Renal pelvis (tissue), 4 donors: ENCODE measurements around the gene IFT88. TPM values are rescaled to one million over a fixed set of nuclear protein-coding genes. Genes with fewer than 3 reads are reported as not detected.
"Not testable (repeated sequence)": the region's sequence is repeated elsewhere in the genome, so short reads cannot be mapped to it uniquely, and the experiment has no call there.

Source experiments
- DNase-seq: peaks from one replicate; pipeline ENCODE4 v3.0.0-alpha.2; 2013
- polyA plus RNA-seq, 3 donors: library from polyadenylated mRNA; unstranded; fragments of 120-200 nt; gene quantifications; one replicate each; pipeline ENCODE4 v1.2.1, GENCODE V29; 2013; ENCODE audit not compliant: insufficient read length in 3 of 3

IFT88 gene
- polyA plus RNA-seq, 3 donors: 36.4 to 48.8 (median 44.9) TPM

DNA sequence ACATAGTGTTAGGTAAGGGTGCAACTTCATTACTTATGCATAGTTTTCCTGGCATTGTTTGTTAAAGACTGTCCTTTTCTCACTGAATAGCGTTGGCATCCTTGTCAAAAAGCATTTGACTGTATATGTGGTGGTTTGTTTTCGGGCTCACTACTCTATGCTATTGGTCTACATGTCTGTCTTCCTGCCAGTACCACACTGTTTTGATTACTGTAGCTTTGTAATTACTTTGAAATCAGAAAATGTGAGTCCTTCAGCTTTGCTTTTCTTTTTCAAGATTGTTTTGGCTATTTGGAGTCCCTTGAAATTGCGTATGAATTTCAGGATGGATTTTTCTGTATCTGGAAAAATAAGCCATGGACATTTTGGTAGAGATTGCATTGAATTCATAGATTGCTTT, 56.0 kb downstream of the IFT88 start:
- DNase-seq: no peak

- DNase-seq: no peak
Measured at GRCh38 chr13:20624213-20624612, 57.3 kb downstream of the IFT88 start.

DNA sequence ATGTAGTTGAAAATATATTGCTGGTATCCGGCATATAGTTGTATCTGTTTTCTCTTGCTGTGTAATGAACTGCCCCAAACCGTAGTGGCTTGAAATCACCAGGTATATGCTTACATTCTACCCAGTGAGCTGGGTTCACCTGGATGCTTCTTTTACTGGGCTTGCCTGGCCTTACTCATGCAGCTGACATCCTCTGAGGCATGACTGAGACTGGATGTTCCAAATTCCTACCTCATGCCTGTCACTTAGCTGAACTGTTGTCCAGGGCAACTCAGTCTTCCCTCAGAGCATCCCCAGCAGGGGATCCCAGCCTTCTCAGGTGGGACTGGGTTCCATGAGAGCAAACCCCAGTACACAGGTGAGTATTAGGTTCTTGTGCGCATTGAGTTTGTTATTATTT, 66.8 kb downstream of the IFT88 start:
- no peak for DNase-seq

- DNase-seq: no peak
Measured at GRCh38 chr13:20636079-20636478, 69.1 kb downstream of the IFT88 start.

- DNase-seq: no peak
Measured at GRCh38 chr13:20637811-20638210, 70.9 kb downstream of the IFT88 start.

- DNase-seq: no peak
Measured at GRCh38 chr13:20647758-20648157, 80.8 kb downstream of the IFT88 start.

GRCh38 chr13:20652946-20653345, 86.0 kb downstream of the IFT88 start:
- no peak for DNase-seq

DNA sequence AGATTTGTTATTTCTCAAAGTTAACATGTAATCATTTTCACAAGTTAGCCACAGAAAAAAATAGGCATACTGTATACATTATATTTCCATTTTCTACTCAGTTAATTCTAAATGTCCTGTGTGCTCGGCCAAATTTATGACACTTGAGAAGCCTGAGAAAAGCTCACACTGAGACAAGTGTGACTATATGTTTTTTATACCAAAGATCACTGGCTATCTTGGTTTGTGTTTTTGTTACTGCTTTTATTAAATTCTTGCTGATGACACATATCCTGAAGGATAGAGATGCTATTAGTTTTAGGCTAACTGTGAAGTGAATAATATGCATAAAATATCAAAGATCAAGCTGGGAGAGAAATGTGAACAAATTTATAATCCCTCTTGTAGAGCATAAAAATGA, 87.2 kb downstream of the IFT88 start:
- DNase-seq: no peak

DNA sequence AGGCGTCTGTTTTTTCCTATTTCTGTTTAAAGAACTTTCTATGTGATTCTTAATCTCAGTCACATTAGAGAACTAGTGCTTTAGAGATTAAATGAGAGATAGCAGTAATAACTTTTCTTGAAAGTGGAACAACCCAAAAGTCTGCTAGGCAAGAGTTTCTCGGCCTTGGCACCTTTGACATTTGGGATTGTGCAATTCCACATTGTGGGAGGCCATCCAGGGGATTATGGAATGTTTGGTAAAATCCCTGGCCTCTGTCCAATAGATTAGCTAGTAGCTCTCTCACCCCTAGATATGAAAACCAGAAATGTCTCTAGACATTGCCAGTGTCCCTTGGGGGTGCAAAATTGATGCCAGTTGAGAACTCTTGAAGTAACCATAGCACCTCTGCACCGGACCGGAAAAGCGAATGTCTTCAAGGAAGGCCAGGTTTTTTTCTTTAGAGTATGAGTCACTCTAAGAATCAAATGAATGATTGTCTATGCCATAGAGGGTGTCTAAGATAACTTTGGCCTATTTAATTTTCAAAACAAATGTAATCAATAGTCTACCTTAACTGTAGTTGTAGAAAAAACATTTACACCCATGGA, 91.6 kb downstream of the IFT88 start:
- no peak for DNase-seq

DNA sequence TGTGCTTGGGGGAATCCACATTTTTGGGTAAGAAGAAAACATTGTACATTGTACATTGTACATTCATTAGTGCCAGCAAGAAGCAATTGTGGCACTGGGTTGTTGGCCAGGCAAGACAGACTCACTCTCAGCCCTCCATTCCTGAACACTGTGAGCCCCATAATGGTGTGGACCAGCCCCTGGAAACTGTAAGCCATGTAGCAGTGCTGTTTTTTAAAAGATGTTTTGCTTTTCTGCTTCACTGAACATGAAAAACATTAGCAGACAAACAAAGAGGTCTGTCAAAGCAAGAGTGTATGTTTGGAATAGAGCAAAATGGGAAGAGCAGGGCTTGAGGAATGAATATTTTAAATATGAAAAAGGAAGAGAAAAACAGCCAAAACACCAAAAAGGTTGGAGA, 97.4 kb downstream of the IFT88 start:
- no peak for DNase-seq

GRCh38 chr13:20666948-20667347, 100.0 kb downstream of the IFT88 start:
- no peak for DNase-seq

DNA sequence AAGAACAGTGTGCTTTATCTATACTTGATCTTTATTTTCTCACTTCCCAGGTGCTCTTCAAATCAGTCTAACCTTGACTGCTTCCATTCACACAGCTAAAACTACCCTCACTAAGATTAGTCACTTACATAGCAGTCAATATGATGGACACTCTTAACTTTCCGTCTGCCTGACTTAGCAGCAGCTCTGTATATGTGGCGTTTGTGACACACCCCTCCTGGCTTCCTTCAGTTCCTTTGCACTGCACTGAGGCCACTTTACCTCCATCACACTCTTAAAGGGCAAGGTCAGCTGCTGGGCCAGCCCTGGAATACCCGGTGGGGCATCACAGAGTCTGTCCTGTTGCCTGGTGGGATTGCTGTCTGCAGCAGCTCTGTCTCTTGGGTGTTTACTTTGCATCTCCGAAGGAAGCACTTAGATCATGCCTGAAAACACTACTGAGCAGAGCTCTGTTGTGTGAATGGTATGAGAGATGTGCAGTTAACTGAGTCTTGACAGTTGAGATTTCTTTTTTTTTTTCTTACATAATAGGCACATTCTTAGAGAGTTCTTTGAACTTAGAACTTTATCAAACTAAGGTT, 101.0 kb downstream of the IFT88 start:
- no peak for DNase-seq

DNA sequence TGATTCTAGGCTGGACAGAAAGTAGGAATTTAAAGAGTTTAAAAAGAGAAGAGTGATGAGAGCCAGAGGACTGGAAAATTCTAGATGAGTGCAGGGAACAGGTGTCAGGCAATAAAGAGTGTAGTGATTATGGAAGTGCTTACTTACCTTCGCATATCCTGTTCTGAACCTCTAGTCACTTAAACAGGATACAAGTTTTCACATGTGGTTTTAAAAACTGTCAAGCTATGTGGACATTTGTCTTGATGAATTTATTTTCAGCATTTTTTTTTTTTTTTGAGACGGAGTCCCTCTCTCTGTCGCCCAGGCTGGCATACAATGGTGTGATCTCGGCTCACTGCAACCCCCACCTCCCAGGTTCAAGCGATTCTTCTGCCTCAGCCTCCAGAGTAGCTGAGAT, 102.2 kb downstream of the IFT88 start:
- DNase-seq: no peak

DNA sequence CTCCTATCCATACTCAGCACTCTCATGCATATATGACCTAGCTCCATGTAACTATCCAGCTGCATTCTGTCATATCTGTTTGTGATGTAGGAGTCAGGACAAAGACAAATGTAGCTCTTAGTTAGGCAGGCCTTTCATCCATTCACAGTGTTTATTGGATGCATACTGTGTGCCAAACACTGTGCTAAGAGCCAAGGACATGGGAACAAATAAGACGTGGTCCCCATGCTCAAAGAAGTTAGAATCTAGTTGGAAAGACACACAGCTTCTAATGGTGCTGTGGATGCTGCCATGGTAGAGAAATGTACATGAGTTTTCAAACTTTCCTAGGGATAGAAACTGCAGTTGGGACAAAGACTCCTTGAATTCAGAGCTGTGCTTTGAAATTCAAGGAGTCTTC, 104.8 kb downstream of the IFT88 start:
- no peak for DNase-seq

GRCh38 chr13:20672772-20673171, 105.8 kb downstream of the IFT88 start:
- DNase-seq: no peak

DNA sequence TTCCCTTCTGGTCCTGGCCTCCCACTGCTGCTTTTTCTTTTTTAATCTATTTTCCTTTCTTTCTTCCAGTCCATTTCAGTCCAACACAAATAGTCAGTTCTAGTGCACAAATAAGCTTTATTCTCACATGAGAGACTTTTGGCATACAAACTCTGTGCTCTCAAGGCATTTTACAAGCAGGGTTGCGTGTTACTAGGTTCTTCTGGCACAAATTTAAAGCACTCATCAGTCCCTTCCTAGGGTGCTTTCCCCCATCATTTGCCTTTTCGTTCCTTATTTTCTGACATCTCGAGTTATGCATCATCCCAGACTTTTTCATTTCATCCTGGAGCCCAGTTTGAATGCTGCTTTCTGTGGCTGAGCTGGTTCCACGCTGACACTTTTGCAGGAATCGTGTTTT, 106.8 kb downstream of the IFT88 start:
- DNase-seq: no peak

GRCh38 chr13:20676213-20676612, 109.3 kb downstream of the IFT88 start:
- no peak for DNase-seq

DNA sequence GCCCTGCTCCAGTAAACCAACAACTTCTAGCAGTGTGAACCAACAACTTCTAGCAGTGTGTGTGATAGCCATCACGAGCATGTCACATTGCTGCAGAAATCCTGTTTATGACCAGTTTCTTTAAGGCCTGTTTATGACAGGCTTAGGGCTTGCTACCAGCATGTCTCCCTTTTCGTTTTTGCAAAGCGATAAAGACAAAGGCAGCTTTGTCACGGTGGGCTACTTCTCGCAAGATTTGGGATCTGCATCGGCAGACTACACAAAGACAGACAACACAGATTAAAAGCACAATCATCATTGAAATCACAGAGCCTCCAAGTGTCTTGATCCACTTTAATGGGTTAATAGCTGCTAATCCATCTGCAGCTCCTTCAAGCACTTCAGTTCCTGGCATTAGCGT, 111.6 kb downstream of the IFT88 start:
- not testable (repeated sequence) for DNase-seq

DNA sequence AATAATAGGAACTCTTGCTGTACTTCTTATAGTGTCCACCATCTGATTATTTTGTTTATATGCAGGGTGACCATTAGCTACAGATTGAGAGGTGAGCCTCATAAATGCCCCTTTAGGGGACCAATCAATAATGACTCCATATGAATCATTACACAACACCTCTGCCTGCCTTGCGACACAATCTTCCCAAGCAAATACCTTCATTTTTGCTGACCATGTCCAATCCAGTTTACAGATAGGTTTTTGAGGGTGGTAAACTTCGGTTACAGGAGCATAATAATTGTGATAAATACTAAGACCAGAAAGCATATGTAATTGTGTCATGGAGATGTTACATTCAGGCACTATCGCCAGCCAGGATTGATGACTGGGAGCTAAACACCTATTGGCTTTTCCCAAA, 112.9 kb downstream of the IFT88 start:
- DNase-seq: no peak

DNA sequence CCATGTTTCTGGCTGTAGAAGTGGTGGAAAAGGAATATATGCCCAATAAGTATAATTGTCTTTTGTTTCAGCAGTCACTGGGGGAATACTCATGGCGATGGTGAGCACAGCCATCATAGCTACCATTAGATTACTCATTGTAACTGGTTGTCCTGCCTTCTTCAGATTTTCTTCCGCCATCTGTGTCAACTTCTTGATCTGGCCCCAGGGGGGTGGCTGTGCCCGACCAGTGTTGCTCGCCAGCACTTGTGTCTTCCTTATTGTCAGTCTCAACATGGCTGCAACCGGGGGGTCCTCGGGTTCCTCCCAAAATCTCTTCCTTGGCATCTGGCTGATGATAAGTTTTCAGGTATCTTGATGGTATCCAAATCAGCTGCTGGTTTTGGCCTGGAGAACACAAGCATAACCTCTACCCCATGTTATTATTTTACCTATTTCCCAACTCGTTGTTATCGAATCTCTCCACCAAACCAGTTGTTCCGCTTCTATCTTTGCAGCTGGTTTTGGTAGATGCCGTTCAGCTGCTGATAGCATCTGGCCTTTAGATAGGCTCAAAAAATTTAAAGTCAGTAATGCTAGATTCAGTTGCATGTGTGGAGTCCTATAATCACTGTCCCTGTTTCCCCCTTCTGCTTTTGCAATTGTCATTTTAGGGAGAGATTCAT, 113.6 kb downstream of the IFT88 start:
- no peak for DNase-seq

DNA sequence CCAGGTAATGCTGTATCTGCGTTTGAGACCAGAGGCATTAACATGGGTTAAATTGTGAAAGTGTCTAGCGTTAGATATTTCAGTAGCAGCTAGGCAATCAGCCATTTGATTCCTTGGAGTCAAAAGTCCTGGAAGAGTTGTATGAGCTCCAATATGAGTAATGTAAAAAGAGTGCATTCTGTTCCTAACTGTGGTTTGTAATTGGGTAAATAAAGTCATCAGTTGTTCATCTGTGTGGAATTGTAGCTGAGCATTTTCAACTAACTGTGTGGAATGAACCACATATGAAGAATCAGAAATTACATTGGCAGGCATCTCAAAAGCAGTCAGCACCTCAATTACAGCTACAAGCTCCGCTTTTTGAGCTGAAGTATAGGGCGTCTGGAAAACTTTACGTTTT, 114.5 kb downstream of the IFT88 start:
- DNase-seq: not testable (repeated sequence)

GRCh38 chr13:20682061-20682460, 115.1 kb downstream of the IFT88 start:
- DNase-seq: no peak

DNA sequence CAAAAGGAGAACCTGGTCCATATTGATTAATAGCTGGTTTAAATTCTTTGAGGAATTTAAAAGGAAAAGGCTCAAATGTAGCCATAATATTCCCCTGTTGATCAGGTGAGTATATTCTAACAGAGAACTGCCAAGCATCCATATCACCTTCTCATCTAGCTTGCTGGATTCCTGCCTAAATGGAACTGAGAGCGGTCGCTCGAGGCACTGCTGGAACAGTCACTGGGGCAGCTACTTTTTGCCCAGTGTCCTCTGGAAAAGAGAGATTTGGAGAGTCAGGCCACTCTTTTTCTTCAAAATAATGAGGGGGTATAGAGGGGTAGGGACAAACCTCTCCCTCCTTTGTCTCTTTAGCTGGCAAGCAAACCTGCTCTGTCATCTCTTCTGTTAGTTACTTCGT, 117.1 kb downstream of the IFT88 start:
- no peak for DNase-seq

DNA sequence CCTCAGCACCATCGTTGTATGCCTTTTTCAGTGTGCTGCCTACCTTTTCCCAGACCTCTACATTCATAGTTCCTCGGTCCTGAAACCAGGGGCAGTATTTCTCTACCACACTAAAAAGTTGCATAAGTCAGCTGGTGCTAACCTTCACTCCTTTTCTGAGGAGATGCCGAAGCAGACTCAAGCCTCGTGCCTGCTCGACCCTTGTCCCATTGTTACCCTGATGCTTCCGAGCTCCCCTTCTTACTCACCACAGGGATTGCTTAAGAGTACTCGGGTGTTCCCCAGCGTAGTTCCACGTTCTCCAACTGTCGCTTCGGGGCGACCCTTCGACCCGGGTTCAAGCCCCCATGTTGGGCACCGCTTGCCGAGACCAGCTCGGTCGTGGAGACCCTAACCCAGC, 117.6 kb downstream of the IFT88 start:
- DNase-seq: no peak
